H9 (cell line): ENCODE data around the gene ARHGAP26. TPM values are rescaled to one million over a fixed set of nuclear protein-coding genes. Genes with fewer than 3 reads are reported as not detected.

Source experiments
- DNase-seq: peaks from one replicate; pipeline ENCODE4 v3.0.0-alpha.2; 2017
- H2AFZ ChIP-seq: one replicate; pipeline ENCODE4 v1.6.1; 2013; ENCODE audit warnings: mild to moderate bottlenecking, low read length, control low read depth, moderate library complexity
- H2AK5ac ChIP-seq: 2 replicates; pipeline ENCODE4 v1.6.1; 2013; ENCODE audit warnings: low read length, control low read depth, mixed read lengths; ENCODE audit not compliant: insufficient read length
- H2BK120ac ChIP-seq: one replicate; pipeline ENCODE4 v1.6.1; 2013; ENCODE audit warnings: low read depth, mild to moderate bottlenecking, low read length, control low read depth, inconsistent platforms; ENCODE audit not compliant: poor library complexity, severe bottlenecking
- H2BK12ac ChIP-seq: 2 replicates; pipeline ENCODE4 v1.6.1; 2013; ENCODE audit warnings: low read length, control low read depth, mixed read lengths, low read depth; ENCODE audit not compliant: insufficient read length
- H2BK15ac ChIP-seq: 2 replicates; pipeline ENCODE4 v1.6.1; 2013; ENCODE audit warnings: low read depth, low read length, control low read depth
- H2BK20ac ChIP-seq: one replicate; pipeline ENCODE4 v1.6.1; 2013; ENCODE audit warnings: low read depth, mild to moderate bottlenecking, low read length, control low read depth, inconsistent platforms; ENCODE audit not compliant: poor library complexity, severe bottlenecking
- H2BK5ac ChIP-seq: 2 replicates; pipeline ENCODE4 v1.6.1; 2013; ENCODE audit warnings: low read length, control low read depth, mixed read lengths; ENCODE audit not compliant: insufficient read length
- H3K14ac ChIP-seq: 2 replicates; pipeline ENCODE4 v1.6.1; 2013; ENCODE audit warnings: low read length, control low read depth; ENCODE audit not compliant: insufficient read depth
- H3K18ac ChIP-seq: 2 replicates; pipeline ENCODE4 v1.6.1; 2013; ENCODE audit warnings: low read depth, mild to moderate bottlenecking, mixed read lengths, low read length, control low read depth; ENCODE audit not compliant: insufficient read length
- H3K23ac ChIP-seq: 2 replicates; pipeline ENCODE4 v1.6.1; 2013; ENCODE audit warnings: low read length, control low read depth, mixed read lengths, low read depth; ENCODE audit not compliant: insufficient read length
- H3K23me2 ChIP-seq: 2 replicates; pipeline ENCODE4 v1.6.1; 2013; ENCODE audit warnings: low read depth, mild to moderate bottlenecking, mixed read lengths, low read length, control low read depth; ENCODE audit not compliant: insufficient read length, poor library complexity, severe bottlenecking
- H3K27ac ChIP-seq: 2 replicates; pipeline ENCODE4 v1.5.1; 2013; ENCODE audit warnings: low read length, control low read depth, mixed read lengths, low read depth; ENCODE audit not compliant: insufficient read length
- H3K27me3 ChIP-seq: 2 replicates; pipeline ENCODE4 v1.6.1; 2013; ENCODE audit warnings: low read length, control low read depth, inconsistent platforms; ENCODE audit not compliant: insufficient read depth
- H3K4ac ChIP-seq: 2 replicates; pipeline ENCODE4 v1.6.1; 2013; ENCODE audit warnings: low read depth, mild to moderate bottlenecking, control low read depth, inconsistent platforms, low read length, moderate library complexity
- H3K4me1 ChIP-seq: 2 replicates; pipeline ENCODE4 v1.6.1; 2013; ENCODE audit warnings: low read length, control low read depth, inconsistent platforms; ENCODE audit not compliant: insufficient read depth
- H3K4me2 ChIP-seq: 2 replicates; pipeline ENCODE4 v1.6.1; 2013; ENCODE audit warnings: low read length, control low read depth, mixed read lengths; ENCODE audit not compliant: insufficient read length, insufficient read depth
- H3K56ac ChIP-seq: 2 replicates; pipeline ENCODE4 v1.6.1; 2013; ENCODE audit warnings: low read depth, mild to moderate bottlenecking, mixed read lengths, low read length, control low read depth; ENCODE audit not compliant: insufficient read length
- H3K79me1 ChIP-seq: 2 replicates; pipeline ENCODE4 v1.6.1; 2013; ENCODE audit warnings: low read depth, mild to moderate bottlenecking, moderate library complexity, low read length, control low read depth, inconsistent platforms; ENCODE audit not compliant: insufficient read depth, poor library complexity, severe bottlenecking
- H3K79me2 ChIP-seq: 2 replicates; pipeline ENCODE4 v1.6.1; 2013; ENCODE audit warnings: low read length, control low read depth, inconsistent platforms; ENCODE audit not compliant: insufficient read depth
- H3K9ac ChIP-seq: 2 replicates; pipeline ENCODE4 v1.6.1; 2013; ENCODE audit warnings: low read length, control low read depth, mixed read lengths; ENCODE audit not compliant: insufficient read length; ENCODE audit errors: extremely low read depth
- H3K9me3 ChIP-seq: one replicate; pipeline ENCODE4 v1.6.1; 2013; ENCODE audit warnings: low read depth, low read length, inconsistent platforms; ENCODE audit not compliant: control insufficient read depth
- H3T11ph ChIP-seq: one replicate; pipeline ENCODE4 v1.6.1; 2013; ENCODE audit warnings: mild to moderate bottlenecking, low read length, control low read depth, inconsistent platforms
- H4K20me1 ChIP-seq: one replicate; pipeline ENCODE4 v1.6.1; 2013; ENCODE audit not compliant: control insufficient read depth, insufficient read length, insufficient read depth
- H4K5ac ChIP-seq: 2 replicates; pipeline ENCODE4 v1.6.1; 2013; ENCODE audit warnings: low read depth, mild to moderate bottlenecking, mixed read lengths, low read length, control low read depth; ENCODE audit not compliant: insufficient read length
- H4K8ac ChIP-seq: replicated peaks from 2 replicates; pipeline ENCODE4 v1.6.1; 2013; ENCODE audit warnings: low read length, control low read depth, mixed read lengths, low read depth; ENCODE audit not compliant: insufficient read length
- H4K91ac ChIP-seq: 2 replicates; pipeline ENCODE4 v1.6.1; 2013; ENCODE audit warnings: low read depth, mild to moderate bottlenecking, moderate library complexity, mixed read lengths, low read length, control low read depth; ENCODE audit not compliant: insufficient read length
- H3K27ac Mint-ChIP-seq, 3 experiments: 2 replicates in 2 of 3; 3 replicates in 1 of 3; pipeline ENCODE4 v1.8.0; 2020 to 2021; ENCODE audit warnings: mixed read lengths in 3 of 3, mild to moderate bottlenecking in 1 of 3, moderate library complexity in 1 of 3
- H3K27me3 Mint-ChIP-seq: 2 replicates; pipeline ENCODE4 v1.8.0; 2021; ENCODE audit warnings: low read depth, mild to moderate bottlenecking, moderate library complexity, mixed read lengths
- H3K36me3 Mint-ChIP-seq, 3 experiments: 2 replicates in 2 of 3; 3 replicates in 1 of 3; pipeline ENCODE4 v1.8.0; 2020 to 2021; ENCODE audit warnings: low read depth in 3 of 3, mixed read lengths in 3 of 3; ENCODE audit not compliant: insufficient read depth in 1 of 3
- H3K4me1 Mint-ChIP-seq, 2 experiments: 2 replicates each; pipeline ENCODE4 v1.8.0; 2020; ENCODE audit warnings: mixed read lengths in 2 of 2
- H3K4me3 Mint-ChIP-seq, 2 experiments: 2 replicates in 1 of 2; 3 replicates in 1 of 2; pipeline ENCODE4 v1.8.0; 2020 to 2021; ENCODE audit warnings: mild to moderate bottlenecking in 2 of 2, mixed read lengths in 2 of 2, moderate library complexity in 1 of 2
- H3K9me3 Mint-ChIP-seq, 2 experiments: 2 replicates in 1 of 2; 3 replicates in 1 of 2; pipeline ENCODE4 v1.8.0; 2020; ENCODE audit warnings: mild to moderate bottlenecking in 2 of 2, mixed read lengths in 2 of 2, moderate library complexity in 1 of 2
- WGBS: extraction: QIAGEN DNeasy Blood & Tissue Kit; methylation state at CpG from one replicate; pipeline ENCODE4 v1.1.7; 2013; ENCODE audit warnings: missing lambda C conversion rate, low lambda C conversion rate, mixed read lengths; ENCODE audit not compliant: insufficient read length; ENCODE audit errors: extremely low coverage; 5-methylcytosine and 5-hydroxymethylcytosine counted together
- total RNA-seq: library from RNA; stranded (reverse); gene quantifications from 2 replicates; pipeline ENCODE4 v1.2.1, GENCODE V29; 2021
- TF ChIP-seq, protein P1 (sequence below): fragments of 200-600 bp; sonication (generic); conservative IDR thresholded peaks from 3 replicates; pipeline ENCODE4 v1.8.0; 2021; ENCODE audit warnings: antibody characterized with exemption, mild to moderate bottlenecking

The ARHGAP26 gene
- total RNA-seq, 1 experiment from 2014 or later, result 13.8 TPM

GRCh38 chr5:142929587-142929986 lies 159.4 kb downstream of the ARHGAP26 start:
- H4K91ac ChIP-seq, result no peak overlapping the region
- no peak overlapping the region for H2AFZ ChIP-seq
- H3K79me2 ChIP-seq, result 0 out of 2 replicates have a peak, but pooled peaks cover 2% of the 10 kb centered on the region
- Mint-ChIP-seq H3K27ac (peak overlapping the region in 1 of 3 experiments; percentile 45; a peak in 3 of 7 replicates), H3K27me3 (no peaks in the 10 kb centered on the region), H3K9me3 (no peaks in the 10 kb centered on the region), H3K36me3 (peaks cover 0 to 2% (median 0%) of the 10 kb centered on the region in 3 experiments; a peak in 1 of 7 replicates), H3K4me3 (no peak overlapping the region), H3K4me1 (peaks cover 13 to 22% of the 10 kb centered on the region in 2 experiments)
- no peaks in the 10 kb centered on the region for H3K23me2 ChIP-seq
- no peak overlapping the region for H3K18ac ChIP-seq
- no peak overlapping the region for H3K23ac ChIP-seq
- no peak for DNase-seq
- H2BK12ac ChIP-seq, result no peak overlapping the region
- no peak overlapping the region for H2BK20ac ChIP-seq
- H3K9me3 ChIP-seq, result no peaks in the 10 kb centered on the region
- peaks cover 6% of the 10 kb centered on the region; the same call in 1 of the 2 replicates for H3K4me1 ChIP-seq
- H4K20me1 ChIP-seq, result no peaks in the 10 kb centered on the region
- H3K79me1 ChIP-seq, result no peaks in the 10 kb centered on the region
- no peaks in the 10 kb centered on the region for H3K27me3 ChIP-seq
- no peak overlapping the region for H3T11ph ChIP-seq
- TF ChIP-seq, protein P1, sequence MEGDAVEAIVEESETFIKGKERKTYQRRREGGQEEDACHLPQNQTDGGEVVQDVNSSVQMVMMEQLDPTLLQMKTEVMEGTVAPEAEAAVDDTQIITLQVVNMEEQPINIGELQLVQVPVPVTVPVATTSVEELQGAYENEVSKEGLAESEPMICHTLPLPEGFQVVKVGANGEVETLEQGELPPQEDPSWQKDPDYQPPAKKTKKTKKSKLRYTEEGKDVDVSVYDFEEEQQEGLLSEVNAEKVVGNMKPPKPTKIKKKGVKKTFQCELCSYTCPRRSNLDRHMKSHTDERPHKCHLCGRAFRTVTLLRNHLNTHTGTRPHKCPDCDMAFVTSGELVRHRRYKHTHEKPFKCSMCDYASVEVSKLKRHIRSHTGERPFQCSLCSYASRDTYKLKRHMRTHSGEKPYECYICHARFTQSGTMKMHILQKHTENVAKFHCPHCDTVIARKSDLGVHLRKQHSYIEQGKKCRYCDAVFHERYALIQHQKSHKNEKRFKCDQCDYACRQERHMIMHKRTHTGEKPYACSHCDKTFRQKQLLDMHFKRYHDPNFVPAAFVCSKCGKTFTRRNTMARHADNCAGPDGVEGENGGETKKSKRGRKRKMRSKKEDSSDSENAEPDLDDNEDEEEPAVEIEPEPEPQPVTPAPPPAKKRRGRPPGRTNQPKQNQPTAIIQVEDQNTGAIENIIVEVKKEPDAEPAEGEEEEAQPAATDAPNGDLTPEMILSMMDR, result no peak
- H3K27ac ChIP-seq, result no peak overlapping the region
- H4K5ac ChIP-seq, result no peak overlapping the region
- H2BK120ac ChIP-seq, result no peak overlapping the region
- no peak overlapping the region for H3K14ac ChIP-seq
- no peak overlapping the region for H3K4me2 ChIP-seq
- no peak overlapping the region for H2BK5ac ChIP-seq
- H3K9ac ChIP-seq, result no peak overlapping the region
- no peak overlapping the region for H2AK5ac ChIP-seq
- WGBS, result no CpG with 5 or more reads among the region's 2 CpGs
- no peak overlapping the region for H4K8ac ChIP-seq
- no peak overlapping the region for H3K4ac ChIP-seq
- H2BK15ac ChIP-seq, result no peak overlapping the region
- no peak overlapping the region for H3K56ac ChIP-seq
